ENCODE measurements around the gene NDFIP1. TPM values are rescaled to one million over a fixed set of nuclear protein-coding genes. Genes with fewer than 3 reads are reported as not detected.

NDFIP1 gene
- total and polyA plus RNA-seq, 2 donors (not counting 1 experiment from before 2014, with no cell fraction given), result 55.8 to 67.4 TPM

DNA sequence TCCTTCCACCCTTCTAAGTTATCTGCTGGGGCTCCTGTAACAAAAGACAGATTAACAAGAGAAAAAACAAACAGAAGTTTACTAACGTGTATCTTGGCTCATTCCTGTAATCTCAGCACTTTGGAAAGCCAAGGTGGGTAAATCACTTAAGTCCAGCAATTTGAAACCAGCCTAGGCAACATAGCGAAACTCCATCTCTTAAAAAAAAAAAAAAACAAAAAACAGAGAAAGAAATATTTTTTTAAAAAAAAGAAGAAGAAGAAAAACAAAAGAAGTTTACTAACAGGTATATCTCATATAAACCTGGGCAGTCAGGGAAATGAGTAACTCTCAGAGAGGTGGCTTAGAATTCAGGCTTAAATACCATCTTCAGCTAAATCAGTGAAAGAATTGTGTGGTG is 10.3 kb upstream of the NDFIP1 start:
- TF ChIP-seq CTCF (conservative IDR thresholded peaks at IDR 0.05 in 1 of 2, IDR thresholded peaks at IDR 0.05 in 1 of 2; ENCODE audit: low read depth in 1 of 2, low read length in 2 of 2) (no peak), EZH2 (IDR thresholded peaks at IDR 0.05; ENCODE audit: low read length, missing control alignments) (no peak)
- Histone ChIP-seq H3K9me3 (ENCODE audit: control insufficient read depth, insufficient read depth, low read depth, low read length) (no peaks in the 10 kb centered on the region), H3K4me3 (replicated peaks in 1 of 4; ENCODE audit: control extremely low read depth in 1 of 4, insufficient read depth in 1 of 4, low read depth in 3 of 4, low read length in 4 of 4) (no peak overlapping the region), H3K79me2 (ENCODE audit: control insufficient read depth, insufficient read depth, low read length) (no peaks in the 10 kb centered on the region), H3K36me3 (ENCODE audit: control insufficient read depth, insufficient read depth, low read length) (no peaks in the 10 kb centered on the region), H3K27me3 (ENCODE audit: control insufficient read depth, insufficient read depth, low read length) (no peaks in the 10 kb centered on the region), H2AFZ (ENCODE audit: low read length) (no peak overlapping the region), H3K9ac (ENCODE audit: insufficient read depth, low read length) (no peak overlapping the region), H3K4me1 (ENCODE audit: control insufficient read depth, extremely low read depth, insufficient read depth, low read length) (no peaks in the 10 kb centered on the region), H3K4me2 (ENCODE audit: extremely low read depth, insufficient read depth, low read length) (no peak overlapping the region), H4K20me1 (ENCODE audit: control insufficient read depth, extremely low read depth, insufficient read depth, low read length) (no peaks in the 10 kb centered on the region), H3K27ac (ENCODE audit: insufficient read depth, low read length) (no peak overlapping the region)
- DNase-seq (ENCODE audit: low read depth in 2 of 2), result no peak

DNA sequence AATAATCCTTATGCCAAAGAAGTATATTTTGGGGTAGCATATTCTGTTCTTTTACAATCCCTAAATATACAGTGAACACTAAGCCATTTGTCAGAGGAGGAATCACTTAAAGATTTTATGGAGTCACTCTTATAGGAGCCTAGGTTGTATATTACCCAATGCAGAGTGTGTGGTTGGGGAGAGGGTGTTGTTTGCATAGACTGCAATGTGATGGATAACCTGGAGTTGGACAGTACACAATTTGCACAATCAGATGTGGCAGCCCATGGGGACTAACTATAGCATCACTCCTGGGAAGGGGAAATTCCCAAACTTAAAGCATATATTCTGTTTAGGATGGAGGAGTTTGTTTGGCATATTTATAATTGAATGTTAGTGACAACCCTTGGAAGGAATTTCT is 9.6 kb upstream of the NDFIP1 start:
- Histone ChIP-seq H4K20me1 (ENCODE audit: control insufficient read depth, extremely low read depth, insufficient read depth, low read length) (no peaks in the 10 kb centered on the region), H3K4me3 (replicated peaks in 1 of 4; ENCODE audit: control extremely low read depth in 1 of 4, insufficient read depth in 1 of 4, low read depth in 3 of 4, low read length in 4 of 4) (no peak overlapping the region), H3K27ac (ENCODE audit: insufficient read depth, low read length) (no peak overlapping the region), H3K9ac (ENCODE audit: insufficient read depth, low read length) (no peak overlapping the region), H3K4me2 (ENCODE audit: extremely low read depth, insufficient read depth, low read length) (no peak overlapping the region), H3K9me3 (ENCODE audit: control insufficient read depth, insufficient read depth, low read depth, low read length) (no peaks in the 10 kb centered on the region), H3K36me3 (ENCODE audit: control insufficient read depth, insufficient read depth, low read length) (no peaks in the 10 kb centered on the region), H3K27me3 (ENCODE audit: control insufficient read depth, insufficient read depth, low read length) (no peaks in the 10 kb centered on the region), H3K4me1 (ENCODE audit: control insufficient read depth, extremely low read depth, insufficient read depth, low read length) (no peaks in the 10 kb centered on the region), H2AFZ (ENCODE audit: low read length) (no peak overlapping the region), H3K79me2 (ENCODE audit: control insufficient read depth, insufficient read depth, low read length) (no peaks in the 10 kb centered on the region)
- TF ChIP-seq CTCF (conservative IDR thresholded peaks at IDR 0.05 in 1 of 2, IDR thresholded peaks at IDR 0.05 in 1 of 2; ENCODE audit: low read depth in 1 of 2, low read length in 2 of 2) (no peak), EZH2 (IDR thresholded peaks at IDR 0.05; ENCODE audit: low read length, missing control alignments) (no peak)
- DNase-seq (ENCODE audit: low read depth in 2 of 2), result no peak

- no peaks in the 10 kb centered on the region for H3K79me2 ChIP-seq (ENCODE audit: control insufficient read depth, insufficient read depth, low read length)
- H3K4me1 ChIP-seq (ENCODE audit: control insufficient read depth, extremely low read depth, insufficient read depth, low read length), result no peaks in the 10 kb centered on the region
- no peak overlapping the region for H3K4me3 ChIP-seq (replicated peaks in 1 of 4; ENCODE audit: control extremely low read depth in 1 of 4, insufficient read depth in 1 of 4, low read depth in 3 of 4, low read length in 4 of 4)
- no peak for TF ChIP-seq CTCF (conservative IDR thresholded peaks at IDR 0.05 in 1 of 2, IDR thresholded peaks at IDR 0.05 in 1 of 2; ENCODE audit: low read depth in 1 of 2, low read length in 2 of 2)
- no peaks in the 10 kb centered on the region for H3K27me3 ChIP-seq (ENCODE audit: control insufficient read depth, insufficient read depth, low read length)
- no peaks in the 10 kb centered on the region for H3K9me3 ChIP-seq (ENCODE audit: control insufficient read depth, insufficient read depth, low read depth, low read length)
- H3K9ac ChIP-seq (ENCODE audit: insufficient read depth, low read length), result no peak overlapping the region
- H3K36me3 ChIP-seq (ENCODE audit: control insufficient read depth, insufficient read depth, low read length), result no peaks in the 10 kb centered on the region
- no peaks in the 10 kb centered on the region for H4K20me1 ChIP-seq (ENCODE audit: control insufficient read depth, extremely low read depth, insufficient read depth, low read length)
- DNase-seq (ENCODE audit: low read depth in 2 of 2), result no peak
- no peak overlapping the region for H3K27ac ChIP-seq (ENCODE audit: insufficient read depth, low read length)
- H3K4me2 ChIP-seq (ENCODE audit: extremely low read depth, insufficient read depth, low read length), result no peak overlapping the region
- no peak overlapping the region for H2AFZ ChIP-seq (ENCODE audit: low read length)
These were observed 8.3 kb upstream of the NDFIP1 start for GRCh38 chr5:142100307-142100706.
